Lung (tissue), 12 donors: ENCODE results near the gene FBXO10. TPM values are rescaled to one million over a fixed set of nuclear protein-coding genes. Genes with fewer than 3 reads are reported as not detected.
"Not testable (repeated sequence)": the region's sequence is repeated elsewhere in the genome, so short reads cannot be mapped to it uniquely, and the experiment has no call there.

Source experiments
- ATAC-seq: fragments of 200-7000 bp; cut with Tn5 transposase; one replicate; pipeline ENCODE4 v1.9.1; 2020; ENCODE audit warnings: moderate number of reproducible peaks; ENCODE audit not compliant: insufficient read depth, low FRiP score
- DNase-seq, 3 donors: peaks; one replicate each; pipeline ENCODE4 v3.0.0-alpha.2; 2013 to 2017
- H3K27ac ChIP-seq, 2 donors: one replicate each; pipeline ENCODE4 v1.5.1; 2013; ENCODE audit warnings: mild to moderate bottlenecking in 2 of 2, moderate library complexity in 2 of 2, control low read depth in 1 of 2, inconsistent platforms in 1 of 2, low read depth in 1 of 2, low read length in 1 of 2
- H3K27me3 ChIP-seq, 3 donors: one replicate each; pipeline ENCODE4 v1.5.1; 2013; ENCODE audit warnings: low read length in 2 of 3; ENCODE audit not compliant: control insufficient read depth in 3 of 3, insufficient read depth in 3 of 3
- H3K36me3 ChIP-seq, 4 donors: one replicate each; pipeline ENCODE4 v1.5.1; 2013; ENCODE audit warnings: low read length in 4 of 4, mild to moderate bottlenecking in 1 of 4, moderate library complexity in 1 of 4; ENCODE audit not compliant: control insufficient read depth in 4 of 4, insufficient read depth in 4 of 4
- H3K4me1 ChIP-seq, 5 donors: one replicate each; pipeline ENCODE4 v1.5.1; 2013; ENCODE audit warnings: low read length in 5 of 5, mild to moderate bottlenecking in 2 of 5, moderate library complexity in 1 of 5; ENCODE audit not compliant: control insufficient read depth in 5 of 5, insufficient read depth in 5 of 5
- H3K4me3 ChIP-seq: one replicate; pipeline ENCODE4 v1.5.1; 2013; ENCODE audit warnings: mild to moderate bottlenecking, control low read depth, moderate library complexity
- H3K9ac ChIP-seq, 2 donors: one replicate each; pipeline ENCODE4 v1.5.1; 2013; ENCODE audit warnings: low read length in 2 of 2, control low read depth in 1 of 2; ENCODE audit not compliant: insufficient read depth in 1 of 2
- H3K9me3 ChIP-seq, 4 donors: one replicate each; pipeline ENCODE4 v1.5.1; 2013; ENCODE audit warnings: low read length in 3 of 4, mild to moderate bottlenecking in 1 of 4, moderate library complexity in 1 of 4; ENCODE audit not compliant: control insufficient read depth in 4 of 4, insufficient read depth in 3 of 4
- CTCF ChIP-seq: IDR thresholded peaks from 2 replicates; pipeline ENCODE4 v1.5.1; 2012; ENCODE audit warnings: mild to moderate bottlenecking; ENCODE audit errors: control extremely low read depth, extremely low read depth
- WGBS, 2 donors: extraction: QIAGEN DNeasy Blood & Tissue Kit; methylation state at CpG; one replicate each; pipeline ENCODE4 v1.1.7; 2013; 5-methylcytosine and 5-hydroxymethylcytosine counted together
- polyA plus RNA-seq, 2 donors: library from polyadenylated mRNA; stranded (reverse); fragments of 200-250 nt; gene quantifications; one replicate each; pipeline ENCODE4 v1.2.1, GENCODE V29; 2013
- total RNA-seq, 2 donors: library from RNA; depleted of rRNA in 1 of 2; stranded (reverse); fragments of >200 nt in 1 of 2; gene quantifications; one replicate each; pipeline ENCODE4 v1.2.1, GENCODE V29; 2014 to 2021
- donor health status: control.
- donor health status: control.
- donor health status: Bipolar disorder and iron deficiency.
- donor health status: healthy.
- donor health status: DM: yes; HTN: yes; CAD: no.

FBXO10 gene
- total and polyA plus RNA-seq, 4 donors, result 2.6 to 6.3 (median 4.0) TPM

GRCh38 chr9:37515620-37516258, 60.4 kb downstream of the FBXO10 start:
- no peaks in the 10 kb centered on the region for H3K27me3 ChIP-seq
- WGBS, 2 donors, result 95 to 97% methylated on average over 14 of the region's 14 CpGs
- H3K4me3 ChIP-seq, result no peak overlapping the region
- H3K9ac ChIP-seq, result no peak overlapping the region
- peaks cover 2 to 18% (median 12%) of the 10 kb centered on the region in 4 donors for H3K36me3 ChIP-seq
- no peak for TF ChIP-seq CTCF
- no peaks in the 10 kb centered on the region for H3K9me3 ChIP-seq
- H3K4me1 ChIP-seq, result no peaks in the 10 kb centered on the region
- no peak overlapping the region for H3K27ac ChIP-seq
- no peak for DNase-seq
- no peak for ATAC-seq

- WGBS, 2 donors, result 95% methylated on average over 7 of the region's 7 CpGs
- ATAC-seq, result no peak
Measured at GRCh38 chr9:37514999-37515398, 61.2 kb downstream of the FBXO10 start.

GRCh38 chr9:37514415-37514814, 61.8 kb downstream of the FBXO10 start:
- not testable (repeated sequence) for DNase-seq, H3K27me3 ChIP-seq, H3K27ac ChIP-seq, ATAC-seq, H3K9ac ChIP-seq, H3K4me1 ChIP-seq, H3K9me3 ChIP-seq, H3K4me3 ChIP-seq
- H3K36me3 ChIP-seq, result peaks cover 0 to 17% (median 11%) of the 10 kb centered on the region in 4 donors
- WGBS, 2 donors, result 98 to 99% methylated on average over 10 of the region's 10 CpGs

More at GRCh38 chr9:37514999-37515398, 61.2 kb downstream of the FBXO10 start:
- no peaks in the 10 kb centered on the region for H3K27me3 ChIP-seq
- TF ChIP-seq CTCF, result no peak
- no peak for DNase-seq
- no peak overlapping the region for H3K4me3 ChIP-seq
- H3K9me3 ChIP-seq, result no peaks in the 10 kb centered on the region
- peaks cover 0 to 17% (median 11%) of the 10 kb centered on the region in 4 donors for H3K36me3 ChIP-seq
- H3K27ac ChIP-seq, result no peak overlapping the region
- H3K9ac ChIP-seq, result no peak overlapping the region
- H3K4me1 ChIP-seq, result no peaks in the 10 kb centered on the region

- no peak for DNase-seq
- Histone ChIP-seq H3K9me3 (no peaks in the 10 kb centered on the region), H3K36me3 (peaks cover 0 to 20% (median 12%) of the 10 kb centered on the region in 4 donors), H3K27me3 (no peaks in the 10 kb centered on the region), H3K4me3 (no peak overlapping the region), H3K9ac (no peak overlapping the region), H3K4me1 (no peaks in the 10 kb centered on the region), H3K27ac (no peak overlapping the region)
- ATAC-seq, result no peak
- 82 to 91% methylated on average over 12 of the region's 12 CpGs for WGBS, 2 donors
- TF ChIP-seq CTCF, result no peak
Measured at GRCh38 chr9:37512437-37512836, 63.7 kb downstream of the FBXO10 start.
